ENCODE results near the gene AUTS2. TPM values are rescaled to one million over a fixed set of nuclear protein-coding genes. Genes with fewer than 3 reads are reported as not detected.

The AUTS2 gene
- total RNA-seq, 1 donor from 2014 or later, result 125 TPM

- H3K27me3 Mint-ChIP-seq, result peaks cover 37% of the 10 kb centered on the region
- H3K9me3 Mint-ChIP-seq (ENCODE audit: low read depth), result no peaks in the 10 kb centered on the region
- no peak for DNase-seq (ENCODE audit: low spot score, unreplicated experiment)
- no peak overlapping the region for H3K27ac Mint-ChIP-seq
- TF ChIP-seq CTCF (IDR thresholded peaks at IDR 0.05; ENCODE audit: unreplicated experiment), result no peak
- H3K36me3 Mint-ChIP-seq (ENCODE audit: insufficient read depth), result no peaks in the 10 kb centered on the region
- peaks cover 3% of the 10 kb centered on the region for H3K4me1 Mint-ChIP-seq (ENCODE audit: low read depth)
- no peak overlapping the region for H3K4me3 Mint-ChIP-seq (ENCODE audit: low read depth)
These were observed 1022.2 kb downstream of the AUTS2 start for GRCh38 chr7:70620333-70621055.

- H3K4me3 Mint-ChIP-seq (ENCODE audit: low read depth), result no peak overlapping the region
- H3K27me3 Mint-ChIP-seq, result peaks cover 32% of the 10 kb centered on the region
- H3K4me1 Mint-ChIP-seq (ENCODE audit: low read depth), result peaks cover 3% of the 10 kb centered on the region
- H3K9me3 Mint-ChIP-seq (ENCODE audit: low read depth), result peaks cover 4% of the 10 kb centered on the region
- H3K36me3 Mint-ChIP-seq (ENCODE audit: insufficient read depth), result peaks cover 3% of the 10 kb centered on the region
- H3K27ac Mint-ChIP-seq, result no peak overlapping the region
- DNase-seq (ENCODE audit: low spot score, unreplicated experiment), result no peak
- no peak for TF ChIP-seq CTCF (IDR thresholded peaks at IDR 0.05; ENCODE audit: unreplicated experiment)
These were observed 1023.8 kb downstream of the AUTS2 start for GRCh38 chr7:70621954-70622600.

- H3K27me3 Mint-ChIP-seq, result peaks cover 25% of the 10 kb centered on the region
- TF ChIP-seq CTCF (IDR thresholded peaks at IDR 0.05; ENCODE audit: unreplicated experiment), result no peak
- H3K4me3 Mint-ChIP-seq (ENCODE audit: low read depth), result no peak overlapping the region
- peaks cover 4% of the 10 kb centered on the region for H3K9me3 Mint-ChIP-seq (ENCODE audit: low read depth)
- peaks cover 3% of the 10 kb centered on the region for H3K36me3 Mint-ChIP-seq (ENCODE audit: insufficient read depth)
- peaks cover 3% of the 10 kb centered on the region for H3K4me1 Mint-ChIP-seq (ENCODE audit: low read depth)
- no peak overlapping the region for H3K27ac Mint-ChIP-seq
- DNase-seq (ENCODE audit: low spot score, unreplicated experiment), result no peak
These were observed 1024.7 kb downstream of the AUTS2 start for GRCh38 chr7:70622936-70623335.

GRCh38 chr7:70624500-70625103, 1026.3 kb downstream of the AUTS2 start:
- Mint-ChIP-seq H3K4me1 (ENCODE audit: low read depth) (no peaks in the 10 kb centered on the region), H3K9me3 (ENCODE audit: low read depth) (peaks cover 4% of the 10 kb centered on the region), H3K4me3 (ENCODE audit: low read depth) (no peak overlapping the region), H3K27me3 (peaks cover 13% of the 10 kb centered on the region), H3K36me3 (ENCODE audit: insufficient read depth) (peaks cover 3% of the 10 kb centered on the region), H3K27ac (no peak overlapping the region)
- no peak for TF ChIP-seq CTCF (IDR thresholded peaks at IDR 0.05; ENCODE audit: unreplicated experiment)
- DNase-seq (ENCODE audit: low spot score, unreplicated experiment), result no peak

GRCh38 chr7:70627461-70627860, 1029.2 kb downstream of the AUTS2 start:
- no peak overlapping the region for H3K4me3 Mint-ChIP-seq (ENCODE audit: low read depth)
- H3K27me3 Mint-ChIP-seq, result peaks cover 7% of the 10 kb centered on the region
- H3K4me1 Mint-ChIP-seq (ENCODE audit: low read depth), result peaks cover 17% of the 10 kb centered on the region
- H3K9me3 Mint-ChIP-seq (ENCODE audit: low read depth), result peaks cover 4% of the 10 kb centered on the region
- DNase-seq (ENCODE audit: low spot score, unreplicated experiment), result no peak
- H3K36me3 Mint-ChIP-seq (ENCODE audit: insufficient read depth), result peaks cover 3% of the 10 kb centered on the region
- TF ChIP-seq CTCF (IDR thresholded peaks at IDR 0.05; ENCODE audit: unreplicated experiment), result no peak
- no peak overlapping the region for H3K27ac Mint-ChIP-seq
